RWPE1 (cell line): Measurements from ENCODE around the gene RALGAPA2.

ENCODE experiments used
- CTCF ChIA-PET: fragments of 350-600 bp; sonication (Branson Sonifier 250); formaldehyde crosslinking; extraction: SDS; loops from one replicate; lab custom pipeline; 2021; lab: Yijun Ruan, JAX
- POLR2A ChIA-PET: fragments of 400-600 bp; formaldehyde crosslinking; extraction: SDS; loops from one replicate; lab custom pipeline; 2020; ENCODE audit warnings: antibody characterized with exemption; ENCODE audit not compliant: low non-redundant PET; lab: Yijun Ruan, JAX
- DNase-seq: peaks from one replicate; pipeline ENCODE4 v3.0.0; 2012; ENCODE audit warnings: low spot score
- H3K27ac ChIP-seq: fragments of 450-650 bp; 2 replicates; pipeline ENCODE4 v1.5.1; 2017
- TF ChIP-seq, protein P1 (sequence below): fragments of 450-650 bp; conservative IDR thresholded peaks from 2 replicates; pipeline ENCODE4 v1.5.1; 2017; ENCODE audit warnings: low read depth, mild to moderate bottlenecking

Gene RALGAPA2

DNA sequence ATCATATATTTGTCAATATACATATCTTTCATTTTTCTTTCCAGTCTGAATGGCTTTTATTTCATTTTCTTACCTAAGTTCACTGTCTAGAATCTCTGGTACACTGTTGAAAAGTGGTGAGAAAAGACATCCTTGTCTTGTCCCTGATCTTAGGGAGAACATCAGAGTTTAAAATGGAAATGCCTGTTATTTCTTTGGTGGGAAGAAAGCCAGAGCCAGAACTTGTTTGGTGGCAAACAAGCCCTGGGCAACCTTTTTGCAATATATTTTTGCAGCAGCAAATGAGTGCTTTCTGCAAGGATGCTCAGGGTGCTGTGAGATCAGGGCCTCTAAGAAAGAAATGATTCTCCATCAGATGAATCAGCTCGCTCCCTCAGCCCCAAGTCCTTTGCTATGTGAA, 156.6 kb downstream of the RALGAPA2 start:
- no peak for DNase-seq
- CTCF ChIA-PET, result no interaction called here

DNA sequence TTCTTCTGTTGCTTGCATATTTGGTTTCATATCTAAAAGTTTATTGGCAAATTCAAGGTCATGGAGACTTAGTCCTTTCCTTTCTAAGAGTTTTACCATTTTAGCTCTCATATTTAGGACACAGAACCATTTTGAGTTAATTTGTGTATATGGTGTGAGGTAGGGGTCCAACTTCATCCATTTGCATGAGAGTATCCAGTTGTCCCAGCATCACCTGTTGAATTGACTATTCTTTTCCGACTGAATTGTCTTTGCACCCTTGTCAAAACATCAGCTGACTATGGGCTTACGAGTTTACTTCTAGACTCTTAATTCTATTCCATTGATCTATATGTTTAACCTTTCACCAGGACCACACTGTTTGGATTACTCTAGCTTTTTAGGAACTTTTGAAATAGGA, 157.5 kb downstream of the RALGAPA2 start:
- TF ChIP-seq, protein P1, sequence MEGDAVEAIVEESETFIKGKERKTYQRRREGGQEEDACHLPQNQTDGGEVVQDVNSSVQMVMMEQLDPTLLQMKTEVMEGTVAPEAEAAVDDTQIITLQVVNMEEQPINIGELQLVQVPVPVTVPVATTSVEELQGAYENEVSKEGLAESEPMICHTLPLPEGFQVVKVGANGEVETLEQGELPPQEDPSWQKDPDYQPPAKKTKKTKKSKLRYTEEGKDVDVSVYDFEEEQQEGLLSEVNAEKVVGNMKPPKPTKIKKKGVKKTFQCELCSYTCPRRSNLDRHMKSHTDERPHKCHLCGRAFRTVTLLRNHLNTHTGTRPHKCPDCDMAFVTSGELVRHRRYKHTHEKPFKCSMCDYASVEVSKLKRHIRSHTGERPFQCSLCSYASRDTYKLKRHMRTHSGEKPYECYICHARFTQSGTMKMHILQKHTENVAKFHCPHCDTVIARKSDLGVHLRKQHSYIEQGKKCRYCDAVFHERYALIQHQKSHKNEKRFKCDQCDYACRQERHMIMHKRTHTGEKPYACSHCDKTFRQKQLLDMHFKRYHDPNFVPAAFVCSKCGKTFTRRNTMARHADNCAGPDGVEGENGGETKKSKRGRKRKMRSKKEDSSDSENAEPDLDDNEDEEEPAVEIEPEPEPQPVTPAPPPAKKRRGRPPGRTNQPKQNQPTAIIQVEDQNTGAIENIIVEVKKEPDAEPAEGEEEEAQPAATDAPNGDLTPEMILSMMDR, result no peak
- DNase-seq, result no peak
- CTCF ChIA-PET, result no interaction called here
- no peak overlapping the region for H3K27ac ChIP-seq
- POLR2A ChIA-PET, result no interaction called here

More for the DNA sequence above, 156.6 kb downstream of the RALGAPA2 start:
- TF ChIP-seq, protein P1, result no peak
- H3K27ac ChIP-seq, result no peak overlapping the region
- POLR2A ChIA-PET, result no interaction called here

DNA sequence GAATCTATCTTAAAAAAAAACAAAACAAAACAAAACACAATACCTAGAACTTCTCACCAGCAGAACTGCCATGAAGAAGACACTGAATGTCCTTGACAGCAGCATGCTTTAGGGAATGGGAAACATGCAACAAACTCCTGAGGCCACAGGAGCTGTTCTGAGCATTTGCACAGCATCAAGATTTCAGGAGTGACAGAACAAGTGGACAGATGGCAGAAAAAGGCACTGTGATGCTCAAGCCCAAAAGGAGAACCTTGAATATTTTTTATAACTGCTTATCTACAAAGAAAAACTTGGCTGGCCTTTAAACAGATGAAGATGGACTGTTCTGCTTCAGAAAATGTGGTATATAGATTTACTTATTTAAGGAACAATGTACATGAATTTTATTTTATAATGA, 158.9 kb downstream of the RALGAPA2 start:
- TF ChIP-seq, protein P1, result no peak
- ChIA-PET CTCF (interaction anchor here (0.6 kb wide), 1 partner anchor 28 kb away, joined by 3 read pairs; no protein-coding TSS in a partner anchor), POLR2A (no interaction called here)
- no peak overlapping the region for H3K27ac ChIP-seq
- DNase-seq, result no peak

DNA sequence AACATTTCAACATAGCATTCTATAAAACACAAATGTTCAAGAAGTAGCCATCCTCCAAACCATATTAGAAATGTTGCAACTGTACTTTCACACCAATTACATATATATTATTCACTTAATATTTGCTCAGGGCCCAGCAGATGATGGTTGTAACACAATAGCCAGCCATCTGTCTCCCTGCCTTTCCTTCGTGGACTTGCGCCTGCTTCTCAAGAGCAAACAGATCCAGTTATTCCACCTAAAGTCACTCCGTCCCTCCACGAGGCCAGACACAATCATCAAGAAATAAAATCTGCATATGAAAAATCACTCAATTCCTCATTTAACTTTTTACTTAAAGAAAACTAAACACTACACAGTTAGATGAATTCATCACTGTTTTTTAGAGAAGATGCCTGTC, 160.4 kb downstream of the RALGAPA2 start:
- H3K27ac ChIP-seq, result no peak overlapping the region
- ChIA-PET POLR2A (no interaction called here), CTCF (interaction anchor here (0.6 kb wide), 1 partner anchor 27 kb away, joined by 3 read pairs; no protein-coding TSS in a partner anchor)
- no peak for DNase-seq
- TF ChIP-seq, protein P1, result no peak

DNA sequence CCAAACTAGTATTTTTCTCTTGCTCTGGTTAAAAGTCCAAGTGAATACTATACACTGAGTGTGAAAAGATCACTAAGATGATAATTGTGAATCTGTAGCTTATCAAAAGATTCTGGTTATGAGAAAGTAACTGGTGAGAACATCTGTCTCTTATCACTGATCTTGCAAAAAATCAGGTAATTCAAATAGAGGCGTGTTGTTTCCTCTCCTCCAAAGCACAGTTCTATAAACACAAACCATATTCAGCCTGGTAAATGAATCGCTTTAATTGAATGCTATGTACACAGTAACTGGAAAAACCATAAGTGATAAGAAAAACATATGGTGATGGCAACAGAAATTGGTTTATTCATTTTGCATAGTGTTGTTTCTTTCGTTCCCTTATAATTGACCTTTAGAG, 161.0 kb downstream of the RALGAPA2 start:
- ChIA-PET CTCF (interaction anchor here (0.8 kb wide), 1 partner anchor 42 kb away, joined by 5 read pairs; no protein-coding TSS in a partner anchor), POLR2A (no interaction called here)
- TF ChIP-seq, protein P1, result no peak
- no peak for DNase-seq
- no peak overlapping the region for H3K27ac ChIP-seq

DNA sequence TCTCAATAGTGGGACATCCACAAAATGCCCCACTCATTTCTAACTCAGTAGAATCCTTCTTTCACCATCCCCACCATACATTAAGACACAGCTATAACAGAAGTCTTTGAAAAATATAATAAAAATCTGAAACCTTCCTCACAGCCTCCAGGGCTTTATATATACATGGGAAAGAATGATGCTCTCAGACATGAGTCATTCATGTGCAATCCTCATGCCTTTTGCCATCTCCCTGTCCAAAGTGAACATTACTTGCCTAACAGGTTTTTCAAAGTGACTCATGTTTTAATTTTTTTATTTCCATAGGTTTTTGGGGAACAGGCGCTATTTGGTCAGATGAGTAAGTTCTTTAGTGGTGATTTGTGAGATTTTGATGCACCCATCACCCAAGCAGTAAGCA, 162.7 kb downstream of the RALGAPA2 start:
- POLR2A ChIA-PET, result no interaction called here
- CTCF ChIA-PET, result no interaction called here
- DNase-seq, result peak; percentile 90

More for the DNA sequence above, 162.7 kb downstream of the RALGAPA2 start:
- H3K27ac ChIP-seq, result peak overlapping the region; percentile 60
- TF ChIP-seq, protein P1, result no peak
